HG03469 (cell line): ENCODE measurements around the gene ZNF433.
"Not testable (repeated sequence)": the region's sequence is repeated elsewhere in the genome, so short reads cannot be mapped to it uniquely, and the experiment has no call there.

Experiments used
- ATAC-seq: cut with Tn5 transposase; IDR thresholded peaks from one replicate; pipeline ENCODE4 v1.9.1; 2021; ENCODE audit warnings: mild to moderate bottlenecking, moderate library complexity, moderate number of reproducible peaks; ENCODE audit not compliant: unreplicated experiment

ZNF433 gene

GRCh38 chr19:12035220-12036172, at the start of gene ZNF433:
Gene ZNF433, minus strand, starts transcription at chr19:12035679. Its CDS starts 140 bp downstream, at chr19:12035539.
- no peak for ATAC-seq

- ATAC-seq = not testable (repeated sequence)
These were observed 47.9 kb upstream of the ZNF433 start for GRCh38 chr19:12083336-12083735.

- ATAC-seq = no peak
These were observed 41.9 kb upstream of the ZNF433 start for GRCh38 chr19:12077375-12077774.

GRCh38 chr19:12076331-12076730, 40.9 kb upstream of the ZNF433 start:
- ATAC-seq = not testable (repeated sequence)

- no peak for ATAC-seq
These were observed 40.2 kb upstream of the ZNF433 start for GRCh38 chr19:12075538-12076139.

GRCh38 chr19:12064590-12065538, 29.4 kb upstream of the ZNF433 start, which contains the start of gene ZNF844:
Gene ZNF844, plus strand, starts transcription at chr19:12064731. Its CDS starts 143 bp downstream, at chr19:12064874.
- ATAC-seq = peak; percentile 42

GRCh38 chr19:12055784-12056183, 20.3 kb upstream of the ZNF433 start:
- ATAC-seq = no peak

GRCh38 chr19:12052497-12053169, 17.2 kb upstream of the ZNF433 start, which contains the start of gene ZNF878:
Gene ZNF878, minus strand, starts transcription at chr19:12052961. Its CDS starts 160 bp downstream, at chr19:12052801.
- ATAC-seq = no peak

GRCh38 chr19:12052091-12052496, 16.6 kb upstream of the ZNF433 start:
- no peak for ATAC-seq

GRCh38 chr19:12047868-12048267, 12.4 kb upstream of the ZNF433 start:
- no peak for ATAC-seq

- no peak for ATAC-seq
These were observed 8.4 kb upstream of the ZNF433 start for GRCh38 chr19:12043752-12044422.

GRCh38 chr19:12042893-12043292, 7.4 kb upstream of the ZNF433 start:
- no peak for ATAC-seq

GRCh38 chr19:12034620-12035019, 859 bp downstream of the ZNF433 start:
- no peak for ATAC-seq

- ATAC-seq = no peak
These were observed 1.3 kb downstream of the ZNF433 start for GRCh38 chr19:12034198-12034597.

GRCh38 chr19:12015753-12016116, 19.7 kb downstream of the ZNF433 start:
- ATAC-seq = no peak

GRCh38 chr19:12015015-12015752, 20.3 kb downstream of the ZNF433 start:
- ATAC-seq = no peak

GRCh38 chr19:12000152-12000981, 35.1 kb downstream of the ZNF433 start:
- ATAC-seq = no peak

GRCh38 chr19:11995174-11995573, 40.3 kb downstream of the ZNF433 start:
- ATAC-seq = no peak
